ENCODE measurements around the gene ADGRG1. TPM values are rescaled to one million over a fixed set of nuclear protein-coding genes. Genes with fewer than 3 reads are reported as not detected.
A peak's percentile ranks its signal among the peaks of the same experiment; 100 is the strongest.

ADGRG1 gene
- total RNA-seq, 2 donors from 2014 or later: 53.7 to 61.6 TPM

DNA sequence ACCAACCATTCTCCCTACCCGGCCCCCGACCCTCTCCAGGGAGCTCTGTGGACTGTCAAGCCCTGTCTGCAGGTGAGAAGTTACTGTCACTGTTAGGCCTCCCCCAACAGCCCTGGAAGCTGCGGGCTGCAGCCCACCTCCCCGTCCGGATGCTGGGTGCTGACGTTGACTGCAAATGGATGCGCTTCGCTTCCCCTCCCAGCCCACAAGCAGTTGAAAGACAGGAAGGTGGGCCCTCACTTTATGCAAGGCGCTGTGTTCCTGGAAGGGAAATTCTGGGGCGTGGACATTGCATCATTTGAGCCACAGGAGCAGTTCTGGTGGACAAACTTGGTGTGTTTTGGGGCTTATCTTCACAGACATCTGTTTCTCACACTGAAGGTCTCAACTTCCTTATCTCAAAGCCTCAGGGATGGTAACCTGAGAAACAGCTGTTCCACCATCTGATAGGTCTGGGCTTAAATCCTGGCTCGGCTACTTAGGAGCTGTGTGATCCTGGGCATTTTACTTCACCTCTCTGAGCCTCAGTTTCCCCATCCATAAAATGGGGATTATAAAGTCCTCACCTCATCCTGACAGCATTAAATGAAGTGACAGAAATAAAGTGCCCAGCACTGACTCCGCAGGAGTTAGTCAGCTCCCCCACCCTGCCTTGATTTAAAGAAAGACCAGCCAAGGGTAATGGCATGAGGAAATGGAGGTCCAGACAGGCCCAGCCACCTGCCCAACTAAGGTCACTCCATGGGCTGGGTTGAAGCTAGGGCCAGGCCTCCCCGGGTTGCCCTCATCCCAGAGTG is 61.5 kb downstream of the ADGRG1 start:
- Histone ChIP-seq H3K27me3 (no peaks in the 10 kb centered on the region), H3K9me3 (no peaks in the 10 kb centered on the region), H3K36me3 (replicated peaks in 1 of 2; ENCODE audit: insufficient read depth in 1 of 2, low read depth in 2 of 2) (no peaks in the 10 kb centered on the region), H3K27ac (peak overlapping the region; percentile 23 to 56 (median 45)), H3K4me3 (no peak overlapping the region), H3K4me1 (peaks cover 47% of the 10 kb centered on the region)
- 54 to 79% methylated on average over 11 to 13 of the region's 13 CpGs for WGBS, 2 donors
- no peak for DNase-seq
- no peak for ATAC-seq
- no peak for TF ChIP-seq CTCF (IDR thresholded peaks at IDR 0.05)
- no peak for TF ChIP-seq POLR2A (IDR thresholded peaks at IDR 0.05)
- intact Hi-C loops (cut with DNase I): no loop called here

- Histone ChIP-seq H3K4me1 (peaks cover 54% of the 10 kb centered on the region), H3K27me3 (no peaks in the 10 kb centered on the region), H3K36me3 (replicated peaks in 1 of 2; ENCODE audit: insufficient read depth in 1 of 2, low read depth in 2 of 2) (no peaks in the 10 kb centered on the region), H3K27ac (no peak overlapping the region), H3K9me3 (no peaks in the 10 kb centered on the region), H3K4me3 (no peak overlapping the region)
- TF ChIP-seq POLR2A (IDR thresholded peaks at IDR 0.05) (no peak), CTCF (IDR thresholded peaks at IDR 0.05) (no peak)
- intact Hi-C loops (cut with DNase I): no loop called here
- 70 to 73% methylated on average over 3 to 4 of the region's 4 CpGs for WGBS, 2 donors
- ATAC-seq: no peak
- no peak for DNase-seq
Measured at GRCh38 chr16:57690782-57691471, 62.5 kb downstream of the ADGRG1 start.

GRCh38 chr16:57692636-57693035 is 64.2 kb downstream of the ADGRG1 start:
- Histone ChIP-seq H3K27ac (no peak overlapping the region), H3K9me3 (no peaks in the 10 kb centered on the region), H3K27me3 (no peaks in the 10 kb centered on the region), H3K36me3 (replicated peaks in 1 of 2; ENCODE audit: insufficient read depth in 1 of 2, low read depth in 2 of 2) (no peaks in the 10 kb centered on the region), H3K4me3 (no peak overlapping the region), H3K4me1 (peaks cover 54% of the 10 kb centered on the region)
- DNase-seq (no peak), ATAC-seq (no peak)
- 58 to 90% methylated on average over 2 of the region's 2 CpGs for WGBS, 2 donors
- intact Hi-C loops (cut with DNase I): no loop called here
- TF ChIP-seq POLR2A (IDR thresholded peaks at IDR 0.05) (no peak), CTCF (IDR thresholded peaks at IDR 0.05) (no peak)

- no peak for ATAC-seq
- TF ChIP-seq POLR2A (IDR thresholded peaks at IDR 0.05): no peak
- no peak for TF ChIP-seq CTCF (IDR thresholded peaks at IDR 0.05)
- no peaks in the 10 kb centered on the region for H3K9me3 ChIP-seq
- H3K4me1 ChIP-seq: peaks cover 56% of the 10 kb centered on the region
- H3K27ac ChIP-seq: peak overlapping the region in 2 of 4 donors; percentile 82 to 92
- no peak for DNase-seq
- no peak overlapping the region for H3K4me3 ChIP-seq
- no peaks in the 10 kb centered on the region for H3K36me3 ChIP-seq (replicated peaks in 1 of 2; ENCODE audit: insufficient read depth in 1 of 2, low read depth in 2 of 2)
- intact Hi-C loops (cut with DNase I): no loop called here
- no peaks in the 10 kb centered on the region for H3K27me3 ChIP-seq
- WGBS, 2 donors: 72 to 74% methylated on average over 4 of the region's 4 CpGs
Measured at GRCh38 chr16:57693550-57693949, 65.1 kb downstream of the ADGRG1 start.
